Left lung (tissue), 10 donors: ENCODE measurements around the gene RBBP5. TPM values are rescaled to one million over a fixed set of nuclear protein-coding genes. Genes with fewer than 3 reads are reported as not detected.

ENCODE experiments used
- ATAC-seq: fragments of 200-7000 bp; cut with Tn5 transposase; one replicate; pipeline ENCODE4 v1.9.1; 2020; ENCODE audit warnings: moderate library complexity
- DNase-seq, 4 donors: peaks; one replicate each; pipeline ENCODE4 v3.0.0-alpha.2; 2013 to 2020
- H3K27ac ChIP-seq, 2 donors: fragments of 200-600 bp; sonication (generic) in 1 of 2; one replicate each; pipeline versions ENCODE4 v1.5.0 to v1.8.0; 2020 to 2021
- H3K27me3 ChIP-seq, 2 donors: fragments of 200-600 bp; sonication (generic) in 1 of 2; one replicate each; pipeline versions ENCODE4 v1.5.0 to v1.8.0; 2020 to 2021
- H3K36me3 ChIP-seq, 2 donors: fragments of 200-600 bp; sonication (generic) in 1 of 2; one replicate each; pipeline versions ENCODE4 v1.5.0 to v1.8.0; 2020 to 2021
- H3K4me1 ChIP-seq, 2 donors: fragments of 200-600 bp; one replicate each; pipeline ENCODE4 v1.8.0; 2021
- H3K4me3 ChIP-seq, 2 donors: fragments of 200-600 bp; sonication (generic) in 1 of 2; one replicate each; pipeline versions ENCODE4 v1.5.0 to v1.8.0; 2020 to 2021; ENCODE audit warnings: mild to moderate bottlenecking in 1 of 2
- H3K9me3 ChIP-seq, 2 donors: fragments of 200-600 bp; sonication (generic) in 1 of 2; one replicate each; pipeline versions ENCODE4 v1.5.0 to v1.8.0; 2020 to 2021
- intact Hi-C, 2 donors: fragments of 100-400 bp; cut with DNase I; formaldehyde crosslinking; loops; one replicate each; pipeline versions ENCODE4 v1.11.2 to v1.14.2; 2022
- polyA plus RNA-seq, 6 donors: library from polyadenylated mRNA; unstranded; fragments of 120-200 nt; gene quantifications; one replicate each; pipeline ENCODE4 v1.2.1, GENCODE V29; 2013; ENCODE audit not compliant: insufficient read length in 6 of 6
- total RNA-seq, 2 donors: library from RNA; stranded (reverse); fragmentation: NEBNext Ultra II Directional; extraction: Animal tissue kit (Norgen Biotek cat#: 25700); gene quantifications; one replicate each; pipeline ENCODE4 v1.2.1, GENCODE V29; 2021
- TF ChIP-seq, protein P1 (sequence below), 2 donors: fragments of 200-600 bp; sonication (generic) in 1 of 2; IDR thresholded peaks; one replicate each; pipeline versions ENCODE4 v1.5.0 to v1.8.0; 2021; ENCODE audit warnings: antibody characterized with exemption in 2 of 2
- donor health status: DM: no; HTN: yes; CAD: no.
- donor health status: DM: no; HTN: no; CAD: no.

Gene RBBP5
- total and polyA plus RNA-seq, 8 donors = 14.9 to 21.3 (median 20.2) TPM

DNA sequence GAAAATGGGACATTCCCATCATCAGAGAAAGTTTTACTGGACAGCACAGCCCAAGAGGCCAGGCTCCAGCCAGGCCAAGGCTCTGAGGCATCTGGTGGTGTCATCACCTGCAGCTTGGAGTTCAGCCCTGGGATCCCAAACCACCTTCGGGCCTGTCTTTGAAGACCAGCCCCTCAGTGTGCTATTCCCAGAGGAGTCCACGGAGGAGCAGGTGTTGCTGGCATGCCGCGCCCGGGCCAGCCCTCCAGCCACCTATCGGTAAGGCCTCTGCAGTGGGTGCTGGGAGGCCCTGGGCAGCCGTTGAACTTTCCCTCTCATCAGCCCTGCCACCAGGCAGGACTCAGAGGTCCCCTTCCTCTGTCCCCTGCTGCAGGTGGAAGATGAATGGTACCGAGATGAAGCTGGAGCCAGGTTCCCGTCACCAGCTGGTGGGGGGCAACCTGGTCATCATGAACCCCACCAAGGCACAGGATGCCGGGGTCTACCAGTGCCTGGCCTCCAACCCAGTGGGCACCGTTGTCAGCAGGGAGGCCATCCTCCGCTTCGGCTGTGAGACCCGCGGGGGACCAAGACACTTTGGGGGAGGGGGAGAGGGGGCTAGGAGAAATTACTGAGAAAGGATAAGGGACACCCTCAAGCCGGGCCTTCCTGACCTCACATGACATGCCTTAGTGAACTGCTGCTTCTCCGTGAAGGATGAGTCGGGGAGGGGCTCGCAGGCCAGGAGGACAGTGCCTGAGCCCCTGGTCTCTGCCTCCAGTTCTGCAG, 63.8 kb downstream of the RBBP5 start:
- Histone ChIP-seq H3K27ac (no peak overlapping the region), H3K9me3 (no peaks in the 10 kb centered on the region), H3K4me3 (no peak overlapping the region), H3K36me3 (no peaks in the 10 kb centered on the region), H3K4me1 (no peaks in the 10 kb centered on the region), H3K27me3 (peaks cover 0 to 9% of the 10 kb centered on the region in 2 donors)
- TF ChIP-seq, protein P1, sequence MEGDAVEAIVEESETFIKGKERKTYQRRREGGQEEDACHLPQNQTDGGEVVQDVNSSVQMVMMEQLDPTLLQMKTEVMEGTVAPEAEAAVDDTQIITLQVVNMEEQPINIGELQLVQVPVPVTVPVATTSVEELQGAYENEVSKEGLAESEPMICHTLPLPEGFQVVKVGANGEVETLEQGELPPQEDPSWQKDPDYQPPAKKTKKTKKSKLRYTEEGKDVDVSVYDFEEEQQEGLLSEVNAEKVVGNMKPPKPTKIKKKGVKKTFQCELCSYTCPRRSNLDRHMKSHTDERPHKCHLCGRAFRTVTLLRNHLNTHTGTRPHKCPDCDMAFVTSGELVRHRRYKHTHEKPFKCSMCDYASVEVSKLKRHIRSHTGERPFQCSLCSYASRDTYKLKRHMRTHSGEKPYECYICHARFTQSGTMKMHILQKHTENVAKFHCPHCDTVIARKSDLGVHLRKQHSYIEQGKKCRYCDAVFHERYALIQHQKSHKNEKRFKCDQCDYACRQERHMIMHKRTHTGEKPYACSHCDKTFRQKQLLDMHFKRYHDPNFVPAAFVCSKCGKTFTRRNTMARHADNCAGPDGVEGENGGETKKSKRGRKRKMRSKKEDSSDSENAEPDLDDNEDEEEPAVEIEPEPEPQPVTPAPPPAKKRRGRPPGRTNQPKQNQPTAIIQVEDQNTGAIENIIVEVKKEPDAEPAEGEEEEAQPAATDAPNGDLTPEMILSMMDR (IDR thresholded peaks at IDR 0.05) = no peak
- DNase-seq (peak in 1 of 4 donors; percentile 63), ATAC-seq (no peak)
- intact Hi-C loops = no loop called here

DNA sequence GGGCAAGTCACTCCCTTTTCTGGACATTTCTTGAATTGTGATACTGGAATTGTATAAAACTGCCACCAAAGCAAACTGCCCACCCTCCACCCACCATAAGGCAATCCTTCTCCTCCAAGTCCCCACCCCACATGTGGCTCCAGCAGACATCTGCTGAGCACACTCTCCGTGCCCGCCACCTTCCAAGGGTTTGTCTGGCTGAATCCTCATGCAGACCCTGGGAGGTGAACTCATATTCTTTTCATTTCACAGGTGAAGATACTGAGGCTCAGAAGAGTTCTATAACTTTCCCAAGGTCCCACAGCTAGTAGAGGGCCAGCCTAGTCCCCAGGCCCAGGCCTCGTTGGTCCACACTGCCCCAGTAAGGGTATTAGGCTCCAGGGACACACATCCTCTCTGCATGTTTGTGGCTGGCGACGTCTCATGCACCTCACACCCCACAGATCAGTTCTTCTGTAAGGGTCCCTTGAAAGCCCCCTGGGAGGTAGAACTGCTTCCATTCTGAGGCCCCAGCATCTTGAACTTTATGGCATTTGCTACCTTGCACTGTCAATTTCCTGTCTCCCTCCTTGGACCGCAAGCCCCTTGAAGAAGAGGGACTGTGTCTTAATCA, 64.7 kb downstream of the RBBP5 start:
- intact Hi-C loops = no loop called here
- Histone ChIP-seq H3K9me3 (no peaks in the 10 kb centered on the region), H3K36me3 (no peaks in the 10 kb centered on the region), H3K4me3 (no peak overlapping the region), H3K27me3 (peaks cover 0 to 18% of the 10 kb centered on the region in 2 donors), H3K27ac (no peak overlapping the region), H3K4me1 (no peaks in the 10 kb centered on the region)
- TF ChIP-seq, protein P1 (IDR thresholded peaks at IDR 0.05) = no peak
- ATAC-seq = no peak
- peak in 1 of 4 donors; percentile 43 for DNase-seq

DNA sequence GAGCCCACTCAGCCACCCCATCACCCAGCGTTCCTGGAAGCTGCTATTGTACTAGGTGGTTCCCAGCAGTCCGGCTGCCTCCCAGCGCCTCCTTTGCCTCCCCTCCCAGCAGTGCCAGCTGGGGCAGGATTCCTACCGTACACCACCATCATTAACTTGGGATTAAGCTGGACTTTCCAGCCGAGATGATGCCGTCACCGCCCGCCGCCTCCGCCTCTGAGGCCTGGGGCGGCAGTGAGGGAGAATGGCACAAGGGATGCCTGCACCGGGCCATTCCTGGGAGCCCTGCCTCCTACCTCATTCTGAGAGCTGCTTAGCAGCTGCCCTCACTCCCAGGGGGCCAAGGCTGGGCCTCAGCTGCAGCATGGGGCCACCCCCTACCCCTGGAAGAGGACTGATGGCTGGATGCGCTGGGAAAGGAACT, 65.6 kb downstream of the RBBP5 start:
- TF ChIP-seq, protein P1 (IDR thresholded peaks at IDR 0.05) = no peak
- H3K36me3 ChIP-seq = no peaks in the 10 kb centered on the region
- DNase-seq (peak in 1 of 4 donors; percentile 63), ATAC-seq (no peak)
- H3K9me3 ChIP-seq = no peaks in the 10 kb centered on the region
- intact Hi-C loops = no loop called here
- no peak overlapping the region for H3K27ac ChIP-seq
- no peaks in the 10 kb centered on the region for H3K4me1 ChIP-seq
- H3K4me3 ChIP-seq = no peak overlapping the region
- H3K27me3 ChIP-seq = peaks cover 0 to 18% of the 10 kb centered on the region in 2 donors

DNA sequence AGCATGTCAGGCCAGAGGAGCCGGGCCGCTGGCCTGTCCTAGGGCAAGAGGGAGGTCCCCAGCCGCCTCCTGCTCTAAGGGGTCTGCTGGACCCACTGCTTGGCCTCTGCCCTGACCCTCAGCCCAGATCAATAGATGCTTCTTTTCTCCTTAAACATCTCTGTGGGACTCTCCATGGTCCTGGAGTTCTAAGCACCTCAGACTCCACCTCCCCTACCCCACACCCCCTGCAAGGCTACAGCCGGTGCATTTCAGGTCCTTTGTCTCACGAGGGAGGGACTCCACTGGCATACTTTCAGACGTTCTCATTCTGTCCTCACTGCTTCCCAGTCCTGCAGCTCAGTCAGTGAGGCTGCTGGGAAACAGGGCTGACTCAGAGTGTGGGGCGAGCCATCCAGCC, 67.8 kb downstream of the RBBP5 start:
- ATAC-seq = no peak
- H3K27ac ChIP-seq = no peak overlapping the region
- H3K9me3 ChIP-seq = no peaks in the 10 kb centered on the region
- H3K27me3 ChIP-seq = peaks cover 0 to 18% of the 10 kb centered on the region in 2 donors
- H3K4me1 ChIP-seq = no peaks in the 10 kb centered on the region
- no peak for DNase-seq
- H3K4me3 ChIP-seq = no peak overlapping the region
- TF ChIP-seq, protein P1 (IDR thresholded peaks at IDR 0.05) = no peak
- intact Hi-C loops = no loop called here
- no peaks in the 10 kb centered on the region for H3K36me3 ChIP-seq

DNA sequence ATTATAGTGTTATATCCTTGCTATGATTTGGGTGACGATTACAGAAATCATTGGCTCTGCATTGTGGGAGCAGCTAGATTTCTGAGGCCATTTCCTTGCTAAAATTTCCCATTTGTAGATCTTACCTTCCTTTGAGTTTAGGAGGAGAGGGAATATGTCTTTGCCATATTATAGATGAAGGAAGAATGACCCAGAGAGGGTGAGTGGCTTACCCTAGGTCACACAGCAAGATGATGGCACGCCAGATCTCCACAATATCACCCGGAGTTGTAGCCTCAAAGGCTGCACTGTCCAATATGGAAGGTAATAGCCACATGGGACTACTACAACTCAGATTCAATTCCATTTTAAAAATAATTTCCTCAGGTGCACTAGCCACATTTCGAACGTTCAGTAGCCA, 68.5 kb downstream of the RBBP5 start:
- H3K27ac ChIP-seq = no peak overlapping the region
- intact Hi-C loops = no loop called here
- no peak for DNase-seq
- H3K36me3 ChIP-seq = no peaks in the 10 kb centered on the region
- peaks cover 0 to 20% of the 10 kb centered on the region in 2 donors for H3K27me3 ChIP-seq
- no peak for ATAC-seq
- TF ChIP-seq, protein P1 (IDR thresholded peaks at IDR 0.05) = no peak
- no peaks in the 10 kb centered on the region for H3K9me3 ChIP-seq
- H3K4me3 ChIP-seq = no peak overlapping the region
- no peaks in the 10 kb centered on the region for H3K4me1 ChIP-seq
